Measurements from ENCODE around the gene BPTF. TPM values are rescaled to one million over a fixed set of nuclear protein-coding genes. Genes with fewer than 3 reads are reported as not detected.
A peak's percentile ranks its signal among the peaks of the same experiment; 100 is the strongest.
"Not testable (repeated sequence)": the region's sequence is repeated elsewhere in the genome, so short reads cannot be mapped to it uniquely, and the experiment has no call there.

Gene BPTF
- total and polyA plus RNA-seq, 2 experiments from 2014 or later: 38.1 to 46.3 TPM

- no peaks in the 10 kb centered on the region for H3K79me2 ChIP-seq
- H3K27ac ChIP-seq: no peak overlapping the region
- H3K36me3 ChIP-seq (replicated peaks; ENCODE audit: insufficient read depth, low read depth): no peaks in the 10 kb centered on the region
- no peak overlapping the region for H2AFZ ChIP-seq
- H3K9me3 ChIP-seq (ENCODE audit: low read depth): no peaks in the 10 kb centered on the region
- peaks cover 3% of the 10 kb centered on the region for H3K4me1 ChIP-seq (ENCODE audit: insufficient read depth)
- H4K20me1 ChIP-seq (ENCODE audit: insufficient read depth, poor library complexity, severe bottlenecking): no peaks in the 10 kb centered on the region
- no peak overlapping the region for H3K4me2 ChIP-seq
- no peak for TF ChIP-seq EZH2phosphoT487 (IDR thresholded peaks at IDR 0.05; ENCODE audit: low read depth, severe bottlenecking, unreplicated experiment)
- no peak for TF ChIP-seq EZH2 (IDR thresholded peaks at IDR 0.05; ENCODE audit: borderline replicate concordance)
- TF ChIP-seq CTCF (IDR thresholded peaks at IDR 0.05; ENCODE audit: poor library complexity): no peak
- no peak for DNase-seq (ENCODE audit: low spot score)
- no peaks in the 10 kb centered on the region for H3K9me2 ChIP-seq (replicated peaks; ENCODE audit: insufficient read depth)
- H3K4me3 ChIP-seq: no peak overlapping the region
- 96% methylated on average over 8 of the region's 8 CpGs for WGBS (ENCODE audit: low lambda C conversion rate, missing lambda C conversion rate)
- H3K27me3 ChIP-seq: no peaks in the 10 kb centered on the region
Measured at GRCh38 chr17:68021963-68022362, 196.7 kb downstream of the BPTF start.

GRCh38 chr17:68022547-68022946 is 197.2 kb downstream of the BPTF start:
- H3K9me2 ChIP-seq (replicated peaks; ENCODE audit: insufficient read depth); H3K27ac ChIP-seq; H3K9me3 ChIP-seq (ENCODE audit: low read depth); H4K20me1 ChIP-seq (ENCODE audit: insufficient read depth, poor library complexity, severe bottlenecking); DNase-seq (ENCODE audit: low spot score); H2AFZ ChIP-seq; H3K4me2 ChIP-seq; H3K79me2 ChIP-seq; H3K4me3 ChIP-seq; H3K4me1 ChIP-seq (ENCODE audit: insufficient read depth); H3K27me3 ChIP-seq; H3K36me3 ChIP-seq (replicated peaks; ENCODE audit: insufficient read depth, low read depth): not testable (repeated sequence)
- WGBS (ENCODE audit: low lambda C conversion rate, missing lambda C conversion rate): 93% methylated on average over 15 of the region's 15 CpGs

- Histone ChIP-seq H3K4me3 (no peak overlapping the region), H4K20me1 (ENCODE audit: insufficient read depth, poor library complexity, severe bottlenecking) (no peaks in the 10 kb centered on the region), H3K27ac (peak overlapping the region; percentile 37), H3K36me3 (replicated peaks; ENCODE audit: insufficient read depth, low read depth) (no peaks in the 10 kb centered on the region), H3K79me2 (no peaks in the 10 kb centered on the region), H3K9me3 (ENCODE audit: low read depth) (no peaks in the 10 kb centered on the region), H3K27me3 (no peaks in the 10 kb centered on the region), H3K9me2 (replicated peaks; ENCODE audit: insufficient read depth) (no peaks in the 10 kb centered on the region), H3K4me1 (ENCODE audit: insufficient read depth) (peaks cover 5% of the 10 kb centered on the region), H3K4me2 (no peak overlapping the region), H2AFZ (no peak overlapping the region)
- TF ChIP-seq EZH2 (IDR thresholded peaks at IDR 0.05; ENCODE audit: borderline replicate concordance) (no peak), CTCF (IDR thresholded peaks at IDR 0.05; ENCODE audit: poor library complexity) (no peak), EZH2phosphoT487 (IDR thresholded peaks at IDR 0.05; ENCODE audit: low read depth, severe bottlenecking, unreplicated experiment) (no peak)
- 63% methylated on average over 8 of the region's 8 CpGs for WGBS (ENCODE audit: low lambda C conversion rate, missing lambda C conversion rate)
- peak; percentile 46 for DNase-seq (ENCODE audit: low spot score)
Measured at GRCh38 chr17:68029512-68030215, 204.4 kb downstream of the BPTF start.

Small RNA genes within 50 kb of the gene (small RNA-seq; reads per million reads assigned to genes)
- not detected for gene RN7SL622P

Other genes with a start within 250 kb of the BPTF start
- gene NOL11, start 107.6 kb upstream of the BPTF start, total RNA-seq: 35.7 and 41.4 TPM in 2 replicates
- gene NOL11, start 107.6 kb upstream of the BPTF start, polyA plus RNA-seq: 20.2 and 23.7 TPM in 2 replicates
- gene C17orf58, start 171.0 kb downstream of the BPTF start, total RNA-seq: 14.9 and 16.1 TPM in 2 replicates
- gene C17orf58, start 171.0 kb downstream of the BPTF start, polyA plus RNA-seq: 12.1 and 18.9 TPM in 2 replicates
- gene KPNA2, start 210.2 kb downstream of the BPTF start, total RNA-seq: 62.6 and 72.1 TPM in 2 replicates
- gene KPNA2, start 210.2 kb downstream of the BPTF start, polyA plus RNA-seq: 99.5 and 109 TPM in 2 replicates